Measurements from ENCODE around the gene LIPM.

- TF ChIP-seq GATA3 (IDR thresholded peaks at IDR 0.05; ENCODE audit: low read depth, low read length) = no peak
- TF ChIP-seq GATA2 (IDR thresholded peaks at IDR 0.05; ENCODE audit: low read depth, low read length) = no peak
These were observed 38.4 kb upstream of the LIPM start for GRCh38 chr10:88764110-88764509.
